Breast epithelium (tissue), 4 donors: ENCODE data around the gene TRIM60. TPM values are rescaled to one million over a fixed set of nuclear protein-coding genes. Genes with fewer than 3 reads are reported as not detected.
"Not testable (repeated sequence)": the region's sequence is repeated elsewhere in the genome, so short reads cannot be mapped to it uniquely, and the experiment has no call there.

Experiments
- DNase-seq, 2 donors: peaks; one replicate each; pipeline ENCODE4 v3.0.0-alpha.2; 2019; ENCODE audit warnings: low spot score in 2 of 2
- H3K27ac ChIP-seq, 2 donors: fragments of 200-600 bp; sonication (generic) in 1 of 2; one replicate each; pipeline ENCODE4 v1.5.1; 2016 to 2019; ENCODE audit warnings: mild to moderate bottlenecking in 1 of 2
- H3K27me3 ChIP-seq, 2 donors: fragments of 200-600 bp; sonication (generic) in 1 of 2; one replicate each; pipeline versions ENCODE4 v1.5.1 to v1.6.0; 2017 to 2019; ENCODE audit warnings: control low read depth in 1 of 2, mild to moderate bottlenecking in 1 of 2
- H3K36me3 ChIP-seq: fragments of 200-600 bp; one replicate; pipeline ENCODE4 v1.5.1; 2019
- H3K4me1 ChIP-seq, 2 donors: fragments of 200-600 bp; sonication (generic); one replicate each; pipeline ENCODE4 v1.5.1; 2016 to 2019; ENCODE audit warnings: control low read depth in 1 of 2
- H3K4me3 ChIP-seq, 3 donors: fragments of 200-600 bp; sonication (generic); 1 replicate in 2 of 3; 2 replicates in 1 of 3; pipeline ENCODE4 v1.5.1; 2016 to 2019; ENCODE audit warnings: mild to moderate bottlenecking in 3 of 3, moderate library complexity in 2 of 3
- H3K9me3 ChIP-seq, 2 donors: fragments of 200-600 bp; sonication (generic) in 1 of 2; one replicate each; pipeline ENCODE4 v1.5.1; 2016 to 2019; ENCODE audit warnings: control low read depth in 1 of 2
- CTCF ChIP-seq, 3 donors: fragments of 450-650 bp; IDR thresholded peaks; one replicate each; pipeline ENCODE4 v1.5.1; 2016 to 2017; ENCODE audit warnings: antibody characterized with exemption in 3 of 3, mild to moderate bottlenecking in 3 of 3, moderate library complexity in 3 of 3
- POLR2A ChIP-seq: fragments of 450-650 bp; IDR thresholded peaks from one replicate; pipeline ENCODE4 v1.6.1; 2016; ENCODE audit warnings: antibody characterized with exemption, mild to moderate bottlenecking, moderate library complexity
- POLR2AphosphoS5 ChIP-seq, 3 donors: sonication (generic); formaldehyde crosslinking; IDR thresholded peaks; one replicate each; pipeline ENCODE4 v1.6.1; 2017; ENCODE audit warnings: antibody characterized with exemption in 3 of 3
- intact Hi-C: fragments of 100-400 bp; cut with DNase I; formaldehyde crosslinking; loops from one replicate; pipeline ENCODE4 v1.15.1; 2023; ENCODE audit warnings: low total_unique reads
- total RNA-seq, 3 donors: library from RNA; depleted of rRNA; stranded (reverse); fragments of >200 nt; gene quantifications; one replicate each; pipeline ENCODE4 v1.1.0, GENCODE V29; 2016

TRIM60 gene
- total RNA-seq, 3 donors from 2014 or later, result not detected

GRCh38 chr4:165058666-165059065, 26.9 kb downstream of the TRIM60 start:
- Histone ChIP-seq H3K4me3 (no peak overlapping the region), H3K27ac (no peak overlapping the region), H3K4me1 (no peaks in the 10 kb centered on the region), H3K36me3 (no peaks in the 10 kb centered on the region), H3K27me3 (no peaks in the 10 kb centered on the region), H3K9me3 (no peaks in the 10 kb centered on the region)
- TF ChIP-seq POLR2A (no peak), POLR2AphosphoS5 (IDR thresholded peaks at IDR 0.05) (no peak), CTCF (IDR thresholded peaks at IDR 0.05) (no peak)
- intact Hi-C loops, result no loop called here
- DNase-seq, result no peak

- Histone ChIP-seq H3K4me3 (no peak overlapping the region), H3K27ac (no peak overlapping the region), H3K36me3 (no peaks in the 10 kb centered on the region), H3K4me1 (no peaks in the 10 kb centered on the region), H3K9me3 (no peaks in the 10 kb centered on the region), H3K27me3 (no peaks in the 10 kb centered on the region)
- TF ChIP-seq POLR2A (no peak), CTCF (IDR thresholded peaks at IDR 0.05) (no peak), POLR2AphosphoS5 (IDR thresholded peaks at IDR 0.05) (no peak)
- no peak for DNase-seq
- intact Hi-C loops, result no loop called here
Observed at GRCh38 chr4:165059386-165059785, 27.6 kb downstream of the TRIM60 start.

GRCh38 chr4:165060938-165061337, 29.1 kb downstream of the TRIM60 start:
- TF ChIP-seq POLR2A, result no peak
- TF ChIP-seq POLR2AphosphoS5 (IDR thresholded peaks at IDR 0.05), result no peak
- no peak for TF ChIP-seq CTCF (IDR thresholded peaks at IDR 0.05)
- intact Hi-C loops, result no loop called here

GRCh38 chr4:165070560-165070959, 38.8 kb downstream of the TRIM60 start:
- no peak for DNase-seq
- no peak for TF ChIP-seq POLR2AphosphoS5 (IDR thresholded peaks at IDR 0.05)
- no peak for TF ChIP-seq POLR2A
- no peak for TF ChIP-seq CTCF (IDR thresholded peaks at IDR 0.05)
- Histone ChIP-seq H3K4me1 (no peaks in the 10 kb centered on the region), H3K36me3 (no peaks in the 10 kb centered on the region), H3K9me3 (no peaks in the 10 kb centered on the region), H3K27ac (no peak overlapping the region), H3K27me3 (no peaks in the 10 kb centered on the region), H3K4me3 (no peak overlapping the region)
- intact Hi-C loops, result no loop called here

More at GRCh38 chr4:165060938-165061337, 29.1 kb downstream of the TRIM60 start:
- DNase-seq, result no peak
- Histone ChIP-seq H3K27ac (no peak overlapping the region), H3K4me1 (no peaks in the 10 kb centered on the region), H3K9me3 (no peaks in the 10 kb centered on the region), H3K4me3 (no peak overlapping the region), H3K27me3 (no peaks in the 10 kb centered on the region), H3K36me3 (no peaks in the 10 kb centered on the region)

- H3K4me3 ChIP-seq, H3K4me1 ChIP-seq, H3K36me3 ChIP-seq, H3K9me3 ChIP-seq, intact Hi-C loops, H3K27me3 ChIP-seq, DNase-seq, H3K27ac ChIP-seq: not testable (repeated sequence)
Observed at GRCh38 chr4:165073346-165073745, 41.5 kb downstream of the TRIM60 start.

- Histone ChIP-seq H3K4me3 (no peak overlapping the region), H3K9me3 (no peaks in the 10 kb centered on the region), H3K27me3 (no peaks in the 10 kb centered on the region), H3K27ac (no peak overlapping the region), H3K36me3 (no peaks in the 10 kb centered on the region), H3K4me1 (no peaks in the 10 kb centered on the region)
- TF ChIP-seq CTCF (IDR thresholded peaks at IDR 0.05), result no peak
- TF ChIP-seq POLR2A, result no peak
- no peak for TF ChIP-seq POLR2AphosphoS5 (IDR thresholded peaks at IDR 0.05)
- intact Hi-C loops, result no loop called here
- no peak for DNase-seq
Observed at GRCh38 chr4:165077034-165077578, 45.3 kb downstream of the TRIM60 start.
